GM18907 (cell line): ENCODE results near the gene NXPE4.

Experiments used
- ATAC-seq: cut with Tn5 transposase; IDR thresholded peaks from one replicate; pipeline ENCODE4 v1.9.1; 2021; ENCODE audit warnings: mild to moderate bottlenecking, moderate library complexity; ENCODE audit not compliant: unreplicated experiment

The NXPE4 gene

GRCh38 chr11:114563077-114563476 is 32.5 kb downstream of the NXPE4 start:
- no peak for ATAC-seq

- no peak for ATAC-seq
Measured at GRCh38 chr11:114562166-114562916, 33.2 kb downstream of the NXPE4 start.

GRCh38 chr11:114559425-114560310 is 35.9 kb downstream of the NXPE4 start, which contains the start of gene NXPE1:
Gene NXPE1, minus strand, starts transcription at chr11:114559881. Its CDS starts 8,680 bp downstream, at chr11:114551201.
- no peak for ATAC-seq

GRCh38 chr11:114556135-114556534 is 39.5 kb downstream of the NXPE4 start:
- ATAC-seq: no peak

- no peak for ATAC-seq
Measured at GRCh38 chr11:114553642-114554041, 41.9 kb downstream of the NXPE4 start.

GRCh38 chr11:114551060-114551459 is 44.5 kb downstream of the NXPE4 start:
- no peak for ATAC-seq

GRCh38 chr11:114525682-114526081 is 69.9 kb downstream of the NXPE4 start:
- no peak for ATAC-seq

GRCh38 chr11:114524122-114524521 is 71.5 kb downstream of the NXPE4 start:
- ATAC-seq: no peak

- ATAC-seq: no peak
Measured at GRCh38 chr11:114522818-114523217, 72.8 kb downstream of the NXPE4 start.
